HepG2 (cell line): ENCODE measurements around the gene HUNK. TPM values are rescaled to one million over a fixed set of nuclear protein-coding genes. Genes with fewer than 3 reads are reported as not detected.

Experiments used
- ATAC-seq: fragments of 200-7000 bp; cut with Tn5 transposase; 3 replicates; pipeline ENCODE4 v1.9.1; 2020; ENCODE audit warnings: mild to moderate bottlenecking, moderate library complexity
- BruUV-seq: library from RNA; stranded (reverse); fragments of 400-500 nt; replicated peaks from 2 replicates; lab custom pipeline; 2021; lab: Mats Ljungman, UMichigan
- CTCF ChIA-PET: fragments of 300-600 bp; formaldehyde crosslinking; extraction: SDS; loops from one replicate; lab custom pipeline; 2021; ENCODE audit warnings: low total read pairs, inconsistent platforms, low intra/inter-chr PET ratio; lab: Yijun Ruan, JAX
- POLR2A ChIA-PET: fragments of 350-600 bp; sonication (Branson Sonifier 250); formaldehyde crosslinking; loops from one replicate; lab custom pipeline; 2020; ENCODE audit warnings: antibody characterized with exemption, inconsistent platforms; lab: Yijun Ruan, JAX
- DNase-seq: peaks from one replicate; pipeline ENCODE4 v3.0.0-alpha.2; 2015; ENCODE audit warnings: low spot score
- FAIRE-seq: peaks from 3 replicates; lab custom pipeline; 2011; peaks lifted over from hg19 to GRCh38; lab: Jason Lieb, UNC
- H2AFZ ChIP-seq: one replicate; pipeline ENCODE4 v1.6.1; 2011; ENCODE audit warnings: low read length, inconsistent platforms
- H3K27ac ChIP-seq: fragments of 300-600 bp; 3 replicates; pipeline ENCODE4 v1.8.0; 2011; ENCODE audit warnings: mixed run types, mild to moderate bottlenecking, mixed read lengths, low read length, inconsistent platforms; ENCODE audit not compliant: insufficient read depth; ENCODE audit errors: extremely low read length
- H3K27me3 ChIP-seq, 2 experiments: fragments of 200-600 bp in 1 of 2; 2 replicates in 1 of 2; 3 replicates in 1 of 2; pipeline versions ENCODE4 v1.6.0 to v1.8.0; 2011; ENCODE audit warnings: low read length in 2 of 2, mild to moderate bottlenecking in 2 of 2, moderate library complexity in 2 of 2, inconsistent platforms in 1 of 2; ENCODE audit not compliant: insufficient read depth in 2 of 2, control insufficient read depth in 1 of 2
- H3K36me3 ChIP-seq, 2 experiments: fragments of 200-600 bp in 1 of 2; replicated peaks in 1 of 2; 2 replicates in 1 of 2; 3 replicates in 1 of 2; pipeline versions ENCODE4 v1.5.1 to v1.8.0; 2011; ENCODE audit warnings: low read length in 2 of 2, inconsistent platforms in 1 of 2; ENCODE audit not compliant: insufficient read depth in 2 of 2, control insufficient read depth in 1 of 2
- H3K4me1 ChIP-seq: 2 replicates; pipeline ENCODE4 v1.5.1; 2012; ENCODE audit warnings: low read length, inconsistent platforms; ENCODE audit not compliant: insufficient read depth
- H3K4me2 ChIP-seq: 2 replicates; pipeline ENCODE4 v1.6.0; 2011; ENCODE audit warnings: low read depth, low read length, inconsistent platforms
- H3K4me3 ChIP-seq, 3 experiments: fragments of 200-600 bp in 1 of 3; sonication (generic), shearing (Covaris generic) in 1 of 3; replicated peaks in 1 of 3; 2 replicates each; pipeline ENCODE4 v1.5.1; 2011 to 2016; ENCODE audit warnings: low read length in 3 of 3, inconsistent platforms in 2 of 3, low read depth in 2 of 3, mild to moderate bottlenecking in 2 of 3, control low read depth in 1 of 3, mixed read lengths in 1 of 3; ENCODE audit not compliant: insufficient read depth in 1 of 3
- H3K79me2 ChIP-seq: one replicate; pipeline ENCODE4 v1.6.1; 2011; ENCODE audit warnings: low read length, inconsistent platforms; ENCODE audit not compliant: insufficient read depth
- H3K9ac ChIP-seq: 2 replicates; pipeline ENCODE4 v1.6.0; 2011; ENCODE audit warnings: mild to moderate bottlenecking, low read depth, low read length, inconsistent platforms; ENCODE audit not compliant: insufficient read depth
- H3K9me3 ChIP-seq: 2 replicates; pipeline ENCODE4 v1.5.1; 2012; ENCODE audit warnings: mild to moderate bottlenecking, low read length
- H4K20me1 ChIP-seq: 2 replicates; pipeline ENCODE4 v1.6.0; 2011; ENCODE audit warnings: inconsistent platforms, mild to moderate bottlenecking, low read length, moderate library complexity; ENCODE audit not compliant: insufficient read depth
- JUN ChIP-seq: sonication (generic); formaldehyde crosslinking; IDR thresholded peaks from 2 replicates; pipeline ENCODE4 v1.4.0; 2020; ENCODE audit warnings: mild to moderate bottlenecking, missing genetic modification reagents
- KDM3A ChIP-seq: IDR thresholded peaks from 2 replicates; pipeline ENCODE4 v1.6.1; 2018; ENCODE audit warnings: low read depth, missing compliant biosample characterization
- NCOA1 ChIP-seq: sonication (generic); formaldehyde crosslinking; IDR thresholded peaks from 2 replicates; pipeline ENCODE4 v1.9.0; 2021; ENCODE audit warnings: missing genetic modification reagents
- RELA ChIP-seq: sonication (generic); formaldehyde crosslinking; IDR thresholded peaks from 2 replicates; pipeline ENCODE4 v1.4.0; 2020; ENCODE audit warnings: missing genetic modification reagents
- SATB2 ChIP-seq: sonication (generic); formaldehyde crosslinking; IDR thresholded peaks from 2 replicates; pipeline ENCODE4 v1.5.0; 2020; ENCODE audit warnings: missing genetic modification reagents
- SNRNP70 ChIP-seq: fragments of 200-400 bp; formaldehyde crosslinking; IDR thresholded peaks from 2 replicates; pipeline ENCODE4 v1.6.1; 2017; ENCODE audit warnings: mild to moderate bottlenecking, low read depth, low read length, moderate library complexity
- SRY ChIP-seq: sonication (generic); formaldehyde crosslinking; IDR thresholded peaks from 2 replicates; pipeline ENCODE4 v1.8.0; 2022; ENCODE audit warnings: mild to moderate bottlenecking, missing genetic modification reagents
- STAG1 ChIP-seq: sonication (generic); formaldehyde crosslinking; IDR thresholded peaks from 2 replicates; pipeline ENCODE4 v1.4.0; 2020; ENCODE audit warnings: missing genetic modification reagents
- ZFYVE20 ChIP-seq: sonication (generic); formaldehyde crosslinking; IDR thresholded peaks from 2 replicates; pipeline ENCODE4 v1.8.0; 2023; ENCODE audit warnings: low read depth, mild to moderate bottlenecking, moderate library complexity, missing genetic modification reagents, borderline replicate concordance
- ZNF142 ChIP-seq: sonication (generic); formaldehyde crosslinking; IDR thresholded peaks from 2 replicates; pipeline ENCODE4 v1.4.0; 2020; ENCODE audit warnings: missing genetic modification reagents
- ZNF207 ChIP-seq: fragments of 450-650 bp; IDR thresholded peaks from 2 replicates; pipeline ENCODE4 v1.6.1; 2016; ENCODE audit warnings: antibody characterized with exemption, borderline replicate concordance
- ZNF441 ChIP-seq: sonication (generic); formaldehyde crosslinking; IDR thresholded peaks from 2 replicates; pipeline ENCODE4 v1.7.0; 2021; ENCODE audit warnings: missing genetic modification reagents, borderline replicate concordance
- ZNF75D ChIP-seq: sonication (generic); formaldehyde crosslinking; IDR thresholded peaks from 2 replicates; pipeline ENCODE4 v1.8.1; 2023; ENCODE audit warnings: missing genetic modification reagents, mild to moderate bottlenecking, borderline replicate concordance
- WGBS: methylation state at CpG from one replicate; pipeline ENCODE4 v1.1.6; 2017; ENCODE audit warnings: low lambda C conversion rate; 5-methylcytosine and 5-hydroxymethylcytosine counted together
- in situ Hi-C: cut with HindIII; loops from 2 replicates; pipeline ENCODE4 v1.10.0; 2017; ENCODE audit warnings: low pct_unique_long_range_greater_than_20kb; ENCODE audit not compliant: extremely low pct_ligation_motif_present
- intact Hi-C: fragments of 100-400 bp; cut with micrococcal nuclease; formaldehyde crosslinking; loops from one replicate; pipeline ENCODE4 v1.10.0; 2022; ENCODE audit not compliant: unreplicated experiment
- polyA plus RNA-seq, 8 experiments: library from polyadenylated mRNA; depleted of rRNA in 3 of 8; stranded (reverse) in 7 of 8; unstranded in 1 of 8; fragments of >200 nt; fragmentation: Illumina TruSeq in 4 of 8; extraction: Trizol in 4 of 8; gene quantifications; 2 replicates each; pipeline versions ENCODE4 v1.2.1 to v1.2.3, GENCODE V29; 2011 to 2016; ENCODE audit warnings: low read depth in 4 of 8, missing spikeins in 1 of 8, mixed read lengths in 1 of 8; ENCODE audit not compliant: insufficient read depth in 1 of 8
- total RNA-seq, 5 experiments: library from RNA; depleted of rRNA; stranded (reverse); fragments of >200 nt; fragmentation: Illumina TruSeq; extraction: Trizol; gene quantifications; 2 replicates each; pipeline ENCODE4 v1.2.3, GENCODE V29; 2016; ENCODE audit warnings: low read depth in 1 of 5

HUNK gene
- total and polyA plus RNA-seq, 2 of the 13 experiments (the other 11 are each of a cell fraction or from before 2014, with no cell fraction given): 1.8 to 1.9 TPM

DNA sequence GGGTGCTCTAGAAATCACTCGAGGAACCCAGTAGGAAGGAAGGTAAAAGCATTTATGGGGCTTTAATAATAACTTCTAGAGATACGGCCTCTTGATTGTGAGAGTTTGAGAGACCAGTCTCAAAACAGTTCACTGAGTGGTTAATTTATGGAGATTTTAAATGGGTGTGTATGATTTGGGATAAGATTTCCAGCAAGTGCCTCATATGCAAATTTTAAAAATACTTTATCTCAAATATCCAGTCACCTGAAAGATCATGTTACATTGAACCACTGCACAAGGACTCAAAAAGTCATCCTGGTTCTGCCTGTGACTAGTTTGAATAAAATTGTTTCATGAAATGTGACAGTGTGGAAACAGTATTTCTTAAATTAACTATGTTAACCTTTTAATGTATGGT, 64.5 kb downstream of the HUNK start:
- WGBS: 75% methylated on average over 2 of the region's 2 CpGs

DNA sequence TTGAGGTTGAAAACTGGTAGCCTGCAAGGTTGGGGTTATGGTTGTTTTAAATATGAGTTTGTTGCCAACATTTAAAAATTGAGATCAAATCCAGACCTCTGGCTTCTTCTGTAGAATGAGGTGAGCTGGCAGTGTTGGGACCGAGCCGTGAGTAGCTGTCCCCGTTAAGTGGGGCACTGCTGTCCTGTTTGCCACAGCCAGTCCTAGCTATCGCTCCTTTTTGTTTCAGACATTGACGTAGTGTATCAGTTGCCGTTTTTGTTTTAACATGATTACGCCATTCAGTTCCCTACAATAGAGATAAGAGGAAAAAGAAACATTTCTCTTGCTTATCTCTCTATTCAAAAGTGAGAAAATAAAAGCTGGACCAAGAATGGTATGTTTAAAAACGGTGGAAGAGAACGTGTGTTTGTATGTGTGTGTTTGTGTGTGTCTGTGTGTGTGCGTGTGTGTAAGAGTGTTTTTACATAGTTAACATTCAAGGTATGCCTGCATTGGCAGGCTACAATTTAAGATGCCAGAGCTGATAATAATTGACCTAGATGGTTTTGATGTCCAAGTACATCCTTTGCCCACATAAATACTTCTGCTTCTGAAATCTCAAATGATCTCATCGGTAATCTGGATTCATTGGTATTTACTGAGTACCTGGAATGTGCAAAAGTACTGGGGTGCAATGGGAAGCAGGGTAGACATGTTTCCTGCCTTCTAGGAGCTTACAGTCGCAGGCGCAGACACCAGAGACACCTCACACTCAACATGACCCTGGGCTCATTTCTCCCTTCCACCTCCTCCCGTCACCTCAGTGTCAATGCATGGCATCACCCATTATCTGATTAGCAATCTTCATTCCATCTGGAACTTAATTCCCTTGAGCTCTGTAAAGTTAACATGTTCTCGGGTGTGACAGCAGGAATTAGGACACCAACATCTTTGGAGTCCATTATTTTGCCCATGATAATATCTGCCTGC, 65.8 kb downstream of the HUNK start:
- BruUV-seq: no TSS peak
- H3K4me3 ChIP-seq: no peak overlapping the region
- 78% methylated on average over 15 of the region's 15 CpGs for WGBS
- H2AFZ ChIP-seq: no peak overlapping the region
- DNase-seq: no peak
- H3K4me1 ChIP-seq: peaks cover 52% of the 10 kb centered on the region
- H3K9me3 ChIP-seq: no peaks in the 10 kb centered on the region
- H3K9ac ChIP-seq: no peak overlapping the region
- in situ Hi-C loops (no loop called here), intact Hi-C loops (no loop called here)
- CTCF ChIA-PET: no interaction called here
- no peak overlapping the region for H3K27ac ChIP-seq
- POLR2A ChIA-PET: no interaction called here
- H3K4me2 ChIP-seq: no peak overlapping the region
- no peaks in the 10 kb centered on the region for H3K79me2 ChIP-seq
- peaks cover 0 to 2% of the 10 kb centered on the region in 2 experiments; a peak in 1 of 5 replicates for H3K36me3 ChIP-seq
- H4K20me1 ChIP-seq: no peaks in the 10 kb centered on the region
- ATAC-seq: no peak
- H3K27me3 ChIP-seq: no peaks in the 10 kb centered on the region
- no peak for FAIRE-seq
- TF ChIP-seq KDM3A: no peak
- no peak for TF ChIP-seq JUN (CRISPR knock-in tag)
- no peak for TF ChIP-seq STAG1
- no peak for TF ChIP-seq NCOA1 (CRISPR knock-in tag)
- no peak for TF ChIP-seq SATB2
- no peak for TF ChIP-seq ZNF142 (CRISPR knock-in tag)
- no peak for TF ChIP-seq ZNF207
- TF ChIP-seq RELA: no peak
- no peak for TF ChIP-seq SNRNP70
- TF ChIP-seq ZNF441 (CRISPR knock-in tag): no peak
- TF ChIP-seq SRY: no peak
- no peak for TF ChIP-seq ZNF75D (CRISPR knock-in tag)

More for the DNA sequence above, 64.5 kb downstream of the HUNK start:
- BruUV-seq: no TSS peak
- CTCF ChIA-PET: no interaction called here
- H4K20me1 ChIP-seq: no peaks in the 10 kb centered on the region
- FAIRE-seq (no peak), DNase-seq (no peak)
- no peak overlapping the region for H3K4me3 ChIP-seq
- intact Hi-C loops: no loop called here
- H3K79me2 ChIP-seq: no peaks in the 10 kb centered on the region
- H3K36me3 ChIP-seq: no peaks in the 10 kb centered on the region; a peak in 1 of 5 replicates
- no peak overlapping the region for H3K27ac ChIP-seq
- H3K27me3 ChIP-seq: no peaks in the 10 kb centered on the region
- no peak for TF ChIP-seq ZFYVE20
- TF ChIP-seq, all 625 proteins: peak for 0
- no peak overlapping the region for H3K9ac ChIP-seq
- peaks cover 52% of the 10 kb centered on the region for H3K4me1 ChIP-seq
- POLR2A ChIA-PET: no interaction called here
- H3K4me2 ChIP-seq: no peak overlapping the region
- no peak overlapping the region for H2AFZ ChIP-seq
- no peak for ATAC-seq
- no peaks in the 10 kb centered on the region for H3K9me3 ChIP-seq
- in situ Hi-C loops: no loop called here
